Ishikawa (cell line): Measurements from ENCODE around the gene IL26.

Experiments used
- CEBPB ChIP-seq: IDR thresholded peaks from 2 replicates; pipeline ENCODE4 v1.6.1; 2012
- EGR1 ChIP-seq: IDR thresholded peaks from 2 replicates; pipeline ENCODE4 v1.6.1; 2012
- EP300 ChIP-seq: IDR thresholded peaks from 2 replicates; pipeline ENCODE4 v1.6.1; 2012; ENCODE audit warnings: borderline replicate concordance
- FOXM1 ChIP-seq: IDR thresholded peaks from 2 replicates; pipeline ENCODE4 v1.6.1; 2012; ENCODE audit warnings: low read depth, borderline replicate concordance
- MAX ChIP-seq: IDR thresholded peaks from 2 replicates; pipeline ENCODE4 v1.6.1; 2012
- NFIC ChIP-seq: IDR thresholded peaks from 2 replicates; pipeline ENCODE4 v1.6.1; 2012
- RAD21 ChIP-seq: IDR thresholded peaks from 2 replicates; pipeline ENCODE4 v1.6.1; 2012; ENCODE audit warnings: low read depth
- TAF1 ChIP-seq: IDR thresholded peaks from 2 replicates; pipeline ENCODE4 v1.6.1; 2012; ENCODE audit warnings: low read depth, mild to moderate bottlenecking
- TCF12 ChIP-seq: IDR thresholded peaks from 2 replicates; pipeline ENCODE4 v1.6.1; 2012; ENCODE audit warnings: low read depth
- YY1 ChIP-seq: IDR thresholded peaks from 2 replicates; pipeline ENCODE4 v1.6.1; 2012; ENCODE audit warnings: low read depth

GRCh38 chr12:68252077-68252476 is 26.5 kb upstream of the IL26 start:
- TF ChIP-seq FOXM1 = no peak
- no peak for TF ChIP-seq RAD21
- no peak for TF ChIP-seq NFIC
- TF ChIP-seq EGR1 = no peak
- no peak for TF ChIP-seq YY1
- TF ChIP-seq EP300 = no peak
- no peak for TF ChIP-seq TCF12
- TF ChIP-seq MAX = no peak
- TF ChIP-seq TAF1 = no peak
- TF ChIP-seq CEBPB = no peak
